GM19238 (cell line): ENCODE results near the gene CLDN20.
"Not testable (repeated sequence)": the region's sequence is repeated elsewhere in the genome, so short reads cannot be mapped to it uniquely, and the experiment has no call there.

Source experiments
- DNase-seq: peaks from one replicate; pipeline ENCODE4 v3.0.0; 2011; ENCODE audit warnings: low spot score; ENCODE audit not compliant: insufficient read length

The CLDN20 gene

DNA sequence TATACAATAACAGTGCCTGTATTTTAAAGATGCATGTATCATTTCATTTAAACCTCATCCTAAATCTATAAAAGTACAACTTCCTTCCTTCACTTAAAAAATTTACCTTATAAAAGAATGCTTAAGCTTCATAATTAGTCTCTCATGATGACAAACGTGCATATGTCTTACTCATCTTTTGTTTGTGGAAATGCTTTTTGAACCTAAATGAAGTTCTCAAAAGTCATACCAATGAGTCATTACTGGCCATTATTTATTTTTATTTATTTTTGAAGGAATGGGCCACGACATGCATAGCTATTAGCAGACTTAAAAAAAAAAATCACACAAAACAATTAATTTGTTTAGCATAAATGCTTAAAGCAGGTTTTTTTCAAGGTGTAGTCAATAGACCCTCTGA lies 46.8 kb downstream of the CLDN20 start:
- no peak for DNase-seq

DNA sequence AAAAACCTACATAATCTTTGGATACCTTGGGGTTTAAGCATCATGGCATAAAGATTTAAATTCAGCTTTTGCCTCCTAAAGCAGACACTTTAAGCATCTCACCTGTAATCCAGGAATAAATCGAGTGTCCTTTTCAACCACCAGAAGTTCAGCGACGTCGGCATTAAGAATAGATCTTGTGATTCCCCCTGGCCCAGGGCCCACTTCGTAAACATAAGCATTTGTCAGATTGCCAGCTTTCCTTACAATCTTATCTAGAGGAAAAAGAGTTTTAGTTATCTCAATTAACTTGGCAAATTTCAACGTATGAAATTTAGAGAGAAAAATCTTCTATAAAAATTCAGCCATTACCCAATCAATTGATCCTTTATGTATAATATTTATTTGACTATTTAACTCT lies 47.3 kb downstream of the CLDN20 start:
- no peak for DNase-seq

DNA sequence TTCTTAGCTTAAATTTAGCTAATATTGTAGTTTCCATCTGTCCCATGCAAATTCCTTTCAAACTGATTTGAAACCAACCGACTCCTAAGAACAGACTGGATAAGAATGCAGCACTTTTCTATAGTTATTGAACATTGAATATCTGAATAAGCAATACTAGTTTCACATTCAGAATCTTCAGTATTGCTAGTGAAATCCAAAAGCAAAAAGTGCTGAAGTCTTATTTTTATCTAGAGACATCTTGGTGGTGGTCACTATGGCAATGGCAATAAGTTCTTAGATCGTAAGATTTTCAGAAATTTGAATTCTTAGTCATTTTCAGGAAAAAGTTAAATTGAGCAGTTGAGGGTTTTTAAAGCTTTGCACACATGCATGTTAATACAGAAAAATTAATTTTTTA lies 47.8 kb downstream of the CLDN20 start:
- DNase-seq, result no peak

DNA sequence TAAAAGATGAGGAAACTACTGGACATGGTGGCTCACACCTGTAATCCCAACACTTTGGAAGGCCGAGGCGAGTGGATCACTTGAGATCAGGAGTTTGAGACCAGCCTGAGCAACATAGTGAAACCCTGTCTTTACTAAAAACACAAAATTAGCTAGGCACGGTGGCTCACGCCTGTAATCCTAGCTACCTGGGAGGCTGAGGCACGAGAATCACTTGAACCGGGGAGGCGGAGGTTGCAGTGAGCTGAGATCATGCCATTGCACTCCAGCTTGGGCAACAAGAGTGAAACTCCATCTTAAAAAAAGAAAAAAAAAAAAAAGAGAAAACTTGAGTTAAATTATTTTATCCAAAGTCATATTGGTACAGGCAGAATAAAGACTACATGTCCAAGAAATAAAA lies 49.1 kb downstream of the CLDN20 start:
- not testable (repeated sequence) for DNase-seq

DNA sequence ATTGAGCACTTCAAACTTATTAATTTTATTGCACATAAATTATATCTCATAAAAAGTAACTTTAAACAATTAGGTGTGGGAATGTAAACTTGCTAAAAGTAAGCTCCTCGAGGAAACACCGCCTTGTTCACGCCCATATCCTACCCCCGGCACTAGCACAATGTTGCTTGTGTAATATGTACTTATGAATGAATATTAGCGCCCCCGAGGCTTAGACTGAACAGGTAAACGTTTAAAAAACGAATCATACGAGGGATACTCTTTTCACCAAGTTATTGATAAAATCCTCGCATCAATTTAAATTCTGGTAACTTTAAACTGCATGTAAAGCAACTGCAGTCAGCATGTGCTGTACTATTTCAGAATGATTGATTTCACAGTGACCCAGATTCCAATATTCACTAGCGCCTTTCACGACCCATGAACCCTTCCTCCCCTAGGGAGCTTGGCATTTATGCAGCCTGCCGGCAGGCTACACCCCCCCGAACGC lies 49.8 kb downstream of the CLDN20 start:
- no peak for DNase-seq

DNA sequence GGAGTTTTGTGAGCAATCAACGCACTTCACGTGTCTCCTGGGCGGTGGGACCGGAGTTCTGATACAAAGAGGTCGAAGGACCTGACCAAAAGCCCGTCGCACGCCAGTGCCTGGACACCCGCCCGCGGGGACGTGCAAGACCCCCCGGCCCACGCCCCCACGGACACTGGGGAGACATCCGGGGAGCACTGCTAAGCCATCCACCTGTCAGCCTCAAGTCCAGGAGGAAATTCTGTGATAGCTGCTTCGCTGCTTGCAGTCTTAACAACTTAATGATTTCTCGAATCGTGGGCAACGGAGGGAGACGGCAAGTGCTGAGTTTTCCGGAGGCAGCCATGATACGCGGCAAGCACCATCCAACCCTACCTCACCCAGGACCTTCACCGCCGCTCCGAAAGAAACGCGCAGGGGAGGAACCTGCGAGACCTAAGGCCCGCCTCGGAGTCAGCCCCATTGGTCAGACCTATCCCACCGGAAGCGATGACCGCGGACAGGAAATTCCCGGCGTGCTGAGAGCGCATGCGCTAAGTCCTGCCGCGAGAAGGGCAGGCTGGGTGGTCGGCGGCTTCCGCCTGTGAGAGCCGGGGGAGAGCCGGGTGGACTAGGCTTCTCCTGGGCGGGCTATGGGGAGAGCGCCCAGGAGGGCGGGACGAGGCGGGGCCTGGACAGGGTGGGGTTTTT lies 50.4 kb downstream of the CLDN20 start, which contains the start of gene TFB1M:
TFB1M (minus strand) TSS at position 393 of the 681 bp plus-strand sequence; CDS start at position 337, 56 bp downstream.
- peak; percentile 57 for DNase-seq

DNA sequence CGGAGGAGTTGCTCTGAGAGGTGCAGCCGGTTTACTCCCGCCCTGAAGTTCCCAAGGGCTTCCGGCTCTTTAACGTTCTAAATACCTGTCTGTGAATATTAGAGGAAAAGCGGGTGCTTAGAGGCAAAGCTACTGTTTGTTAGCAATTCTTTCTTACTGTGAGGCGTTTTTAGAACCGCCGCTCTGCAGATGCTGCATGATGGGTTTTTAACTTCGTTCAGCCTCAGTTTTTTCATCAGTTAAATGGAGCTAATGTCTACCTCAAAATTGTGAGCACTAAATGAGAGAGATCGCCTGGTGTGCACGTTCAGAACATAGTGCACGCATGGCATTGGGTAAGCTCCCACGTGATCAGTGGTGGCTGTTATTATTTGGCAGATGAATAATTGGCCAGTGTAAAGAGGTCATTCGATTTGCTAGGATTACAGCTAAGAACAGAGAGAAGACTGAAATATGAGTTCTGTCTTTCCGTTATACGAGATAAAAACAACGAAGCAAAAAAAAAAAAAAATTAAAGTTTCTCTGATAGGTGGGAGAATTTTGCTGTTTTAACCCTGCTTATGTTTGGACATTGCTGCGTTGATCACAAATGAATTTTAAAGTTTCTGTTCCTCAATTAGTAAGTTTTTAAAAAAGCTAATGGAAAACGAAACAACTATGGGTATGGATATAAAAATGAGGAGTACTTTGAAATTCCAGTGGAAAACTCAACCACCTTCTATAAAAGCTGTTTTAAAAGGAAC lies 51.1 kb downstream of the CLDN20 start:
- no peak for DNase-seq

DNA sequence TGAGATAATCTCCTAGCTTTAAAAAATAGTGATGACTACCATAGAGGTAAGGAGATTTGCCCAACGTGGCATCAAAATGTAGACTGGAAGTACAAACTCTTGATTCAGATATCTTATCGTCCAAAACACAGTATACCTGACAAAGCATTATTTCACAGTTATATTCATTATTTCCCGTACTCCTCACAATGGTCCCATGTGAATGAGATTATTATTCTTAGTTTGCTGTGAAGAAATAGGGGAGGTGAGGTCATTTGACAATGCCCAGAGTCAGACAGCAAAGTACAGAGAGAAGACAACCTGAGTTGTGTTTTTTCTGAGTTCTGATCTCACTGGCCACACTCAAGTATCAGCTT lies 51.7 kb downstream of the CLDN20 start:
- no peak for DNase-seq

DNA sequence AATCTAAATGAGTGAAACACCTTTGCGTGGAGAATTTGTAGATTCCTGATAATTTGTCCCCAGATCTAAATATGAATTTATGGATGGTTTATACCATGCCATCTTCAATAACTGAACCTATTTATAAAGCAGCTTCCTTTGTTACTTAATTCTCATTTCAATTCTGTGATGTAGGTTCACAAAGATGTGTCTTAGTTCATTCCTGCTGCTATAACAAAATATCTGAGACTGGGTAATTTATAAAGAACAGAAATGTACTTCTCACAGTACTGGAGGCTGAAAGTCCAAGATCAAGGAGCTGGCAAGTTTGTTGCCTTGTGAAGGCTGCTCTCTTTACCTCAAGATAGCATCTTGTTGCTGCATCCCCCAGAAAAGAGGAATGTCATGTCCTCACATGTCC lies 52.6 kb downstream of the CLDN20 start:
- DNase-seq, result no peak

DNA sequence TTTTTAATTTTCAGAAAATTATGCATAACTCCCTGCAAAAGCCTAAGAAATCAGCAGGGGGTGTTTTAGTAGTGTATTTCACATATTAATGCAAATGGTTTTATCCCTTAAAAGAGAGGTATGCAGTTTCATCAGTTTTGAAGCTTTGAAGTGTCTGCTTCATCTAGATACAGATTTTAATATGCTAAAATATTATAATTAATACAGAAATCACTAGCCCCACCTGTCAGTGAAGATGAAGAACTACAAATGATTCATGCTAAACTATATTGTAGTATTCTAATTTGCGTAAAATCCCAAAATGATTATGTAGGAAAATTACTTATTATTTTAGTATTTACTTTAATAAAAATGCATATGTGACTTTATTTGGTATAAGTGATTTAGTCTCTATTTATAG lies 53.4 kb downstream of the CLDN20 start:
- no peak for DNase-seq

DNA sequence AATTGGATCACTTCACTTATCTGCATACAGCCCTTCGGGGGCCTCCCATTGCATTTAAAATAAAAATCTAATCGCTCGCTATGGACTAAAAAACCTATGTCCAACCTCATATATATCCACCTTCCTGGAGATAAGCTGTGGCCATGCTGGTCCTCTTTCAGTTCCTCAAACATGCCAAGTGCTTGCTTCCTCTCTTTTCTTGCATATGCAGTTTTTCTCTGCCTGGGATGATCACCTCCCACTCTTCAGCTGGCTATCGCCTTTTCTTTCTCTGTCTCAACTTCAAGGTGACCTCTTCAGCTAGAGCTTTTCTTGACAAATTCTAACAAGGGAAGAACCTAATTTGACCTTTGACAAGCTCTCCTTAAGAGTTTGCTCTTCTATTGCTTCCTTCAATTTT lies 56.1 kb downstream of the CLDN20 start:
- no peak for DNase-seq

DNA sequence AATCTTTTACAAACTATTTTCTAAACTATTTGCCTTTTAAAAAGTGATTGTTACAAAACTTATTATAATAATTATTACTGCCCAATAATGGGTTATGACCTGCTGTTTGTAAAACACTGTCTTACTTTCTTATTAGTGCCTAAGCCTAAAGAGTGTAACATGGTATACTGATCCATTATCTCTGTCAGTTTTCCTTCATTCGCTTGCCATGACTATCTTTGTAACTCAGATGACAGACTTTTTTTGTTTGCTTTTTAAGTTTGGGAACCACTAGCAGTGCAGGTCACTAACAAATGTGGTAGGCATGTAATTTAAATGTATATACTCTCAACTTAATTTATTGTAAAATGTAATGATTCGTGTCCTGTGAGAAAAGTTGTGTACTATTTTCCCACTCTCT lies 60.4 kb downstream of the CLDN20 start:
- DNase-seq, result no peak

DNA sequence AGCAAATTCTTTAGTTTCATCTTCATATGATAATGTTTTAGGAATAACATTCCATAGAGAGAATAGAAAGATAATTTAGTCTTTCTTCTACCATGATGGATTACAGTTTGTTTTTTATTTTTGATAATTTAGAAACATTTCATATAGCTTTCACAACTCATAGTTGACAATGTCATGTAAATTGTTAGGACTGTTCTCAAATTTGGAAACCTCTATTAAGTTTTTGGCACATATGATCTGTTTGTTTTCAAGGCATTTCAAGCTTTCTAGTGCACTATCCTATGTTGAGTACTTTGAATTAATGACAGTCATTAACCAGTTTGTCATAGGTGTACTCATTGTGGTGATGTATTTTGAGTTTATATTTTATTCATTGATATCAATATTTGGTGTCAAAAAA lies 61.2 kb downstream of the CLDN20 start:
- DNase-seq, result no peak

DNA sequence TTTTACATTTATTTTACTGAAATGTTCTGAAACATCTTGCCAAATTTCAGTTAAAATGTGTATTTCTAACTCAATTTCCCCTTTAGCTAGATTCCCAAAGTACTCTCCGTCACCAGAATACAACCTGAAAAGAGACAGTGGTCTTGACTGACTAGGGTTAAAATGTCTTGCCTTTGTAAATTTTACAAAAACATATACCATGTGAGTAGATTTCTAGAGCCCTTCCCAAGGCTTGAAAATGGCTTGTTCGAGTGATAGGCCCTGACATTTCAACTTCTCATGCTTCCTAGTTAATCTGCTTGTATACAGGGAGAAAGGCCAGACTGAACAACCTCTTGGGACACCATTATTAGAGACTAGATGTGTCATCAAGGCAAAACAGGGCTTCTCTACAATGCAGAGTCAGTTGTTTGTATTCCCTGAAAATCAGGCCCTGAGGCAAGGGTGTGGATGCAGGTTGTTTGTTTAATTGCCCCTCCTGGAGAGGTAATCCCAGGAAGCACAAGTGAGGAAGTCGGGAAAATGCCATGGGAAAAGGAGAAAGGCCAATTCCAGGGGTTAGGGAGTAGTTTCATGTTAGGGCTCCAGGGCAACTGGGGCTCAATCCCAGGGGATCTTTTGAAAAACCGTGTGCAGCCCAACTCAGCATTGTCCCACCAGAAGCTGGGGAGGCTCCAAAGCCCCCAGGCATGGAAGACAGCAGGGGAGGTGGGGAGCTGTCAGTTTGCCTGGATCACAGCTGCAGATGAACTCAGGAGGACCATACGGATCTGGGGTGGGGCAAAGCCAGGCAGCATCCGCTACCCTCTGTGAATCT lies 62.1 kb downstream of the CLDN20 start:
- no peak for DNase-seq
